Fibroblast of pulmonary artery (primary cell): ENCODE measurements around the gene IDNK.

Experiments
- DNase-seq: peaks from one replicate; pipeline ENCODE4 v3.0.0-alpha.2; 2010; ENCODE audit warnings: low read depth
- H3K4me3 ChIP-seq: replicated peaks from 2 replicates; pipeline ENCODE4 v1.5.1; 2011; ENCODE audit warnings: low read depth, mild to moderate bottlenecking, control low read depth, low read length, moderate library complexity
- CTCF ChIP-seq: IDR thresholded peaks from 2 replicates; pipeline ENCODE4 v1.5.1; 2011; ENCODE audit warnings: mild to moderate bottlenecking, control low read depth, low read length, inconsistent platforms; ENCODE audit errors: missing control alignments

Gene IDNK

DNA sequence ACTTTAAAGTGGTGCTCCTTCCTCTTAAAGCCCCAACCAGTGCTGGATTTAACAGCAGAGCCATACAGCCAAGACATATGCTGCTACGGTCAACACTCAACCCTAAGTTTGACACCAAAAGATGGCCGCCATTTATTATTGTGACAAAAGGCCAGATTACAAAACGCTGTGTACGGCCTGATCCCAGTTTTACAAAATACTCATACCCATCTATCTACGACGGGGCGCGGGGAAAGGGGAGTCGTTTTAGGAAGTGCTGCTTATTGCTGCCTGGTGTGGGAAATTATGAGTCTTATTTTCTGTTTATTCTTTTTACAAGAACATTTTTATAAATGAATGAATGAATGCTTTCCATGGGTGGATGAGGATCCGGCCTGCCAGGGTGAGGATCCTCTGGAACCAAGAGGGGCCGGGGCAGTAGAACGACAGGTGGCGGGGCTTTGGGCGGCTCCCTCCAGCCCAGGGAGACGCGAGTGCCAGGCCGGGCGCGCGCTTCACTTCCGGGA, 457 bp upstream of the IDNK start:
- no peak for DNase-seq
- no peak for TF ChIP-seq CTCF
- peak overlapping the region; percentile 68 for H3K4me3 ChIP-seq

- no peak for DNase-seq
- no peak for TF ChIP-seq CTCF
- peak overlapping the region; percentile 68 for H3K4me3 ChIP-seq
These were observed 735 bp downstream of the IDNK start for GRCh38 chr9:83623679-83624076.

DNA sequence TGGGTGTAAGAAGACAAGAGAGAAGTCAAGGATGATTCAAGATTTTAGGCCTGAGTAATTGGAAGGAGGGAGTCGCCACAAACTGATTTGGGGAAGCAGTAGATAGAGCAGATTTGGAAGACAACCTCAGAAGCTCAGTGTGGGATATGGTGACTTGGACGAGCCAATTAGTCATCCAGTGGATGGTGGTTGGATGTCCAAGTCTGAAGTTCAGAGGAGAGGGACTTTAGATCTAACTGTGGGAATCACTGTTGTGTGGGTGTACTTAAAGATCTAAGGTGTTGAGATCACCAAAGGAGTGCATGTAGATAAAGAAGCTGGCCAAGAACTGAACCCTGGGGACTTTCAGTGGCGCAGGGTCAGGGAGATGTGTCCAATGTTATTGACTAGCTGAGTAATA, 2.2 kb downstream of the IDNK start:
- DNase-seq, result no peak
- TF ChIP-seq CTCF, result no peak

GRCh38 chr9:83628540-83628939, 5.6 kb downstream of the IDNK start:
- no peak for TF ChIP-seq CTCF
- no peak for DNase-seq
- H3K4me3 ChIP-seq, result no peak overlapping the region

More for the DNA sequence above, 2.2 kb downstream of the IDNK start:
- H3K4me3 ChIP-seq, result no peak overlapping the region

DNA sequence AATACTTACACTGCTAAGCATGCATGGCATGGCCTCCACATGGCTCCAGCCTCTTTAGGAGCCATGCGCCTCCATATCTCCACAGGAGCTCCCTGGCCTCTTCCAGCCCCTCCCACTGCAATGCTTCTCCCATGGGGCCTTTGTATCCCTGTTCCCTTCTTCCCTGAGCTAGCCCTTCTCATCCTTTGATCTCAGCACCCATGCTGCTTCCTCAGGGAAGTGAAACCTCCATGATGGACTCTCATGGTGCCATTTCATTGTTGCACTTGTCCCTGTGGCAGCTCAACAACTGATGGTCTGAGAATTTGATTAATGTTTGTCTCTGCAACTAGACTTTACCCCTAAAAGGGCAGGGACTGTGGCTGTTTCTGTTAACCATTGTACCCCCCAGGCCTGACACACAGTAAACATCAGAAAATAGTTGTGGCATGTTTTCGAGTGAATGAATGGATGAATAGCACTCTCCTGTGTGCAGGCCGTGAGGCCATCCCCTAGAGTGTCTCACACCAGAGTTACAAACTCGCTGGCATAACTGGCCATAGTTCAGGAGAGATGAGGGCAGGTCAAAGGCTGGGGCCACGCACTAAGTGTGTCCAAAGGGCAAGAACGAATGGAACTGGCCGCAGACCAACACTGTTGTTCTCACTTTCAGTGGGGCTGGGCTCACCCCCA, 6.6 kb downstream of the IDNK start:
- H3K4me3 ChIP-seq, result no peak overlapping the region
- TF ChIP-seq CTCF, result no peak
- no peak for DNase-seq

DNA sequence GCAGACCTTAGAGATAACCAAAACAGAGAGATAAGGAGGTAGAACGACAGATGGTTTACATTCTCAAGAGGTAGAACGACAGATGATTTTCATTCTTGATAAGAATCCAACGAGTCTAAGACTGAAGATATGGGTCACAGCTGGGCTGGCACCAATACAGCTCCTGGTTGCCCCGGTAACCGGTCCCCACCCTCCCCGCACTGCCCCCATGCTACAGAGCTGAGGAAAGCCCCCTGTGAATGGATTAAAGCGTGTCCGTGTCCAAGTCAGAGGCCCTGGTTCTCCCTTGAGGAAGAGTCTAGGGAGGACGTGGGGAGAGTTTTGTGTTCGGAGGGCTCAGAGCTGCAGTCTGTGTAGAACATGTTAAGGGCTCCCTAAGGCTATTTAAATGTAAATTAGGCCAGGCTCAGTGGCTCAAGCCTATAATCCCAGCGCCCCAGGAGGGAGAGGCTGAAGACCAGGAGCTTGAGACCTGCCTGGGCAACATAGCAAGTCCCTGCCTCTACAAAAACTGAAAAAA, 8.1 kb downstream of the IDNK start:
- TF ChIP-seq CTCF, result no peak
- no peak overlapping the region for H3K4me3 ChIP-seq
- DNase-seq, result no peak

DNA sequence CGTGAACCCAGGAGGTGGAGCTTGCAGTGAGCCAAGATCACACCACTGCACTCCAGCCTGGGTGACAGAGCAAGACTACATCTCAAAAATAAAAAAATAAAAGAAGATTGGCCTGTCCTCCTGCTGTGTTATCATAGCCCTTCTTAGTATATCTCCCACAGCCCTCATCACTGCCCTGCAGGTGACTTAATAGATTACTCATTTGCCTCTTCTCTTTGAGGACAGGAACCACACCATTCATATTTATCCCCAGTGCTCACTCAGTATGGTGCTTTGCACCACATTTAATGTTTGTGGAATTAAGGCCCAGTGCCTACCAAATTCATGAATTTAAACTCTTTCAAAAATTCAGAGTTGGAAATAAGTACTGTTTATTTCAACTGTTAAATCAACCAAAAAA, 10.3 kb downstream of the IDNK start:
- no peak for TF ChIP-seq CTCF
- DNase-seq, result no peak
- no peak overlapping the region for H3K4me3 ChIP-seq
